Neural cell (in vitro differentiated cells): Measurements from ENCODE around the gene IGFBP2.

ENCODE experiments used
- EP300 ChIP-seq: fragments of 450-650 bp; conservative IDR thresholded peaks from 2 replicates; pipeline ENCODE4 v1.6.1; 2014; ENCODE audit warnings: antibody characterized with exemption, mild to moderate bottlenecking, moderate library complexity; ENCODE audit not compliant: poor library complexity, severe bottlenecking
- SMC3 ChIP-seq: fragments of 450-650 bp; conservative IDR thresholded peaks from 2 replicates; pipeline ENCODE4 v1.6.1; 2014; ENCODE audit warnings: antibody characterized with exemption, mild to moderate bottlenecking, moderate library complexity; ENCODE audit not compliant: poor library complexity

DNA sequence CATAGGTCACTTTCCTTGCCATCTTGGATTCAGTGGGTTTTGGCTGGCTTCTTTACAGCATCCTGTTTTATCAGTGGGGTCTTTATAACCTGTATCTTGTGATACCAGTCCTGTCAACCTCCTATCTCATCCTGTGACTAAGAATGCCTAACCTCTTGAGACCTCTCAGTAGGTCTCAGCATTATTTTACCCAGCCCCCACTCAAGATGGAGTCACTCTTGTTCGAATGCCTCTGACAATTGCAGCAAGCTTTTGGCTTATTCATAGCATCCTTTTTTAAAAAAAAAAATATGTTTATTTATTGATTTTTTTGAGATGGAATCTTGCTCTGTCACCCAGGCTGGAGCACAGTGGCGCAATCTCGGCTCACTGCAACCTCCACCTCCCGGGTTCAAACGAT lies 24.7 kb upstream of the IGFBP2 start:
- TF ChIP-seq SMC3: no peak
- TF ChIP-seq EP300: no peak
